Measurements from ENCODE around the gene ABCC12. TPM values are rescaled to one million over a fixed set of nuclear protein-coding genes. Genes with fewer than 3 reads are reported as not detected.

The ABCC12 gene
- total and polyA plus RNA-seq, 7 experiments from 2014 or later = not detected

- Histone ChIP-seq H3K4me1 (ENCODE audit: control insufficient read depth in 2 of 2, insufficient read depth in 2 of 2, low read length in 2 of 2) (no peaks in the 10 kb centered on the region), H3K9me3 (ENCODE audit: control insufficient read depth in 2 of 3, low read length in 3 of 3) (no peaks in the 10 kb centered on the region), H3K36me3 (ENCODE audit: control insufficient read depth in 2 of 3, insufficient read depth in 3 of 3, low read length in 3 of 3) (no peaks in the 10 kb centered on the region), H3K27me3 (ENCODE audit: control insufficient read depth in 2 of 2, insufficient read depth in 2 of 2, low read length in 2 of 2) (no peaks in the 10 kb centered on the region), H3K27ac (ENCODE audit: low read depth, low read length) (no peak overlapping the region), H3K4me3 (ENCODE audit: low read length) (no peak overlapping the region)
- H3K36me3 Mint-ChIP-seq = no peaks in the 10 kb centered on the region
- H3K4me1 Mint-ChIP-seq = no peaks in the 10 kb centered on the region
- intact Hi-C loops (cut with micrococcal nuclease) = no loop called here
- no peak overlapping the region for H3K4me3 Mint-ChIP-seq
- H3K27ac Mint-ChIP-seq = no peak overlapping the region
- H3K27me3 Mint-ChIP-seq = peaks cover 0 to 22% (median 9%) of the 10 kb centered on the region in 5 donors
- no peaks in the 10 kb centered on the region for H3K9me3 Mint-ChIP-seq
- DNase-seq (no peak), ATAC-seq (no peak)
- POLR2A ChIA-PET = no interaction called here
- CTCF ChIA-PET = interaction anchor here (0.7 kb wide), 1 partner anchor 822 kb away, joined by 3 read pairs; no protein-coding TSS in a partner anchor
Measured at GRCh38 chr16:48112600-48112999, 43.2 kb downstream of the ABCC12 start.

- Mint-ChIP-seq H3K27ac (no peak overlapping the region), H3K36me3 (no peaks in the 10 kb centered on the region), H3K27me3 (peaks cover 0 to 17% (median 5%) of the 10 kb centered on the region in 5 donors), H3K4me3 (no peak overlapping the region), H3K4me1 (no peaks in the 10 kb centered on the region), H3K9me3 (no peaks in the 10 kb centered on the region)
- DNase-seq = no peak
- Histone ChIP-seq H3K36me3 (ENCODE audit: control insufficient read depth in 2 of 3, insufficient read depth in 3 of 3, low read length in 3 of 3) (no peaks in the 10 kb centered on the region), H3K4me3 (ENCODE audit: low read length) (no peak overlapping the region), H3K9me3 (ENCODE audit: control insufficient read depth in 2 of 3, low read length in 3 of 3) (no peaks in the 10 kb centered on the region), H3K4me1 (ENCODE audit: control insufficient read depth in 2 of 2, insufficient read depth in 2 of 2, low read length in 2 of 2) (no peaks in the 10 kb centered on the region), H3K27ac (ENCODE audit: low read depth, low read length) (no peak overlapping the region), H3K27me3 (ENCODE audit: control insufficient read depth in 2 of 2, insufficient read depth in 2 of 2, low read length in 2 of 2) (no peaks in the 10 kb centered on the region)
- intact Hi-C loops (cut with micrococcal nuclease) = no loop called here
- POLR2A ChIA-PET = no interaction called here
- CTCF ChIA-PET = interaction anchor here (0.6 kb wide), 1 partner anchor 48 kb away, joined by 3 read pairs; no protein-coding TSS in a partner anchor
- no peak for ATAC-seq
Measured at GRCh38 chr16:48110982-48111381, 44.8 kb downstream of the ABCC12 start.

DNA sequence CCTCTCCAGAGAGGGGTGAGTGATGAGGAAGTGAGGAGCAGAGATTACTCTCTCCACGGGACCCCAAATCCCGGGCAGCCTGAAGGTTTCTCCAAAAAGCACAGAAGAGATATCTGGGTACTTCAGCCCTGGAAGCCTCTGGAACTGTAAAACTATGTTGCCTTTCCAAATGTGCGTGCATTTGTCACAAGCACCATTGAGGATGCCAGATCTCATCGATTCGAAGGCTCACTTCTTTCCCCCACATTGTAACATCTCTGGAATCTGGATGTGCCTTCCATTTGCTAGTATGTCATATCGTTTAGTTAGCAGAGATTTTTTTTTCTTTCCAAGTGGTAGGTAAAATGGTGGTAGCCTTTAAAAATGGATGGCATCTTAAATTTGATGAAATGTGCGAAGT is 45.8 kb downstream of the ABCC12 start:
- ChIA-PET CTCF (no interaction called here), POLR2A (no interaction called here)
- H3K27ac ChIP-seq (ENCODE audit: low read depth, low read length) = no peak overlapping the region
- H3K36me3 ChIP-seq (ENCODE audit: control insufficient read depth in 2 of 3, insufficient read depth in 3 of 3, low read length in 3 of 3) = no peaks in the 10 kb centered on the region
- Mint-ChIP-seq H3K4me1 (no peaks in the 10 kb centered on the region), H3K9me3 (no peaks in the 10 kb centered on the region), H3K36me3 (no peaks in the 10 kb centered on the region), H3K27me3 (peaks cover 0 to 18% (median 0%) of the 10 kb centered on the region in 5 donors), H3K4me3 (no peak overlapping the region), H3K27ac (no peak overlapping the region)
- H3K4me1 ChIP-seq (ENCODE audit: control insufficient read depth in 2 of 2, insufficient read depth in 2 of 2, low read length in 2 of 2) = no peaks in the 10 kb centered on the region
- no peaks in the 10 kb centered on the region for H3K27me3 ChIP-seq (ENCODE audit: control insufficient read depth in 2 of 2, insufficient read depth in 2 of 2, low read length in 2 of 2)
- intact Hi-C loops (cut with micrococcal nuclease) = no loop called here
- H3K4me3 ChIP-seq (ENCODE audit: low read length) = no peak overlapping the region
- DNase-seq = no peak
- no peaks in the 10 kb centered on the region for H3K9me3 ChIP-seq (ENCODE audit: control insufficient read depth in 2 of 3, low read length in 3 of 3)
- ATAC-seq = no peak

- H3K4me3 ChIP-seq (ENCODE audit: low read length) = no peak overlapping the region
- no peak for ATAC-seq
- Mint-ChIP-seq H3K27ac (no peak overlapping the region), H3K36me3 (no peaks in the 10 kb centered on the region), H3K4me1 (no peaks in the 10 kb centered on the region), H3K9me3 (no peaks in the 10 kb centered on the region), H3K4me3 (no peak overlapping the region), H3K27me3 (peaks cover 0 to 19% (median 0%) of the 10 kb centered on the region in 5 donors)
- H3K27me3 ChIP-seq (ENCODE audit: control insufficient read depth in 2 of 2, insufficient read depth in 2 of 2, low read length in 2 of 2) = no peaks in the 10 kb centered on the region
- H3K36me3 ChIP-seq (ENCODE audit: control insufficient read depth in 2 of 3, insufficient read depth in 3 of 3, low read length in 3 of 3) = no peaks in the 10 kb centered on the region
- ChIA-PET CTCF (no interaction called here), POLR2A (no interaction called here)
- no peaks in the 10 kb centered on the region for H3K9me3 ChIP-seq (ENCODE audit: control insufficient read depth in 2 of 3, low read length in 3 of 3)
- no peaks in the 10 kb centered on the region for H3K4me1 ChIP-seq (ENCODE audit: control insufficient read depth in 2 of 2, insufficient read depth in 2 of 2, low read length in 2 of 2)
- intact Hi-C loops (cut with micrococcal nuclease) = no loop called here
- DNase-seq = no peak
- H3K27ac ChIP-seq (ENCODE audit: low read depth, low read length) = no peak overlapping the region
Measured at GRCh38 chr16:48109475-48109874, 46.3 kb downstream of the ABCC12 start.

- Mint-ChIP-seq H3K27me3 (peaks cover 3 to 23% (median 9%) of the 10 kb centered on the region in 5 donors), H3K9me3 (peaks cover 0 to 2% (median 0%) of the 10 kb centered on the region in 11 donors), H3K4me1 (peaks cover 0 to 6% (median 0%) of the 10 kb centered on the region in 7 donors), H3K4me3 (no peak overlapping the region), H3K27ac (no peak overlapping the region), H3K36me3 (no peaks in the 10 kb centered on the region)
- Histone ChIP-seq H3K9me3 (ENCODE audit: control insufficient read depth in 2 of 3, low read length in 3 of 3) (no peaks in the 10 kb centered on the region), H3K27me3 (ENCODE audit: control insufficient read depth in 2 of 2, insufficient read depth in 2 of 2, low read length in 2 of 2) (no peaks in the 10 kb centered on the region), H3K36me3 (ENCODE audit: control insufficient read depth in 2 of 3, insufficient read depth in 3 of 3, low read length in 3 of 3) (no peaks in the 10 kb centered on the region), H3K27ac (ENCODE audit: low read depth, low read length) (no peak overlapping the region), H3K4me1 (ENCODE audit: control insufficient read depth in 2 of 2, insufficient read depth in 2 of 2, low read length in 2 of 2) (no peaks in the 10 kb centered on the region), H3K4me3 (ENCODE audit: low read length) (no peak overlapping the region)
- ChIA-PET POLR2A (no interaction called here), CTCF (no interaction called here)
- intact Hi-C loops (cut with micrococcal nuclease) = no loop called here
- no peak for ATAC-seq
- no peak for DNase-seq
Measured at GRCh38 chr16:48106446-48106845, 49.3 kb downstream of the ABCC12 start.

Other genes with a start within 250 kb of the ABCC12 start
- gene LONP2, start 88.3 kb upstream of the ABCC12 start, total RNA-seq = 100 to 1,000 TPM in 2 of 5 experiments, 10 to 100 TPM in 3; 62.3 to 124 (median 83.0) TPM
- 10 to 100 TPM; 37.8 to 51.1 TPM for gene LONP2, start 88.3 kb upstream of the ABCC12 start, polyA plus RNA-seq
- under 1 TPM in 2 of 5 experiments, not detected in 3; 0.08 to 0.81 TPM for gene ABCC11, start 91.5 kb upstream of the ABCC12 start, total RNA-seq
- not detected for gene ABCC11, start 91.5 kb upstream of the ABCC12 start, polyA plus RNA-seq
- gene SIAH1, start 229.4 kb upstream of the ABCC12 start, total RNA-seq = 10 to 100 TPM; 14.5 to 51.1 (median 19.8) TPM
- gene SIAH1, start 229.4 kb upstream of the ABCC12 start, polyA plus RNA-seq = 10 to 100 TPM; 16.4 to 21.2 TPM